Natural killer cell treated with Interleukin-12 subunit alpha and Interleukin-12 subunit beta and Interleukin-15 and Interleukin-18, amount 100 ng/mL, for 72 hours (primary cell): ENCODE measurements around the gene EFEMP1. TPM values are rescaled to one million over a fixed set of nuclear protein-coding genes. Genes with fewer than 3 reads are reported as not detected.

ENCODE experiments used
- ATAC-seq, 2 donors: fragments of 150-1000 bp; cut with Tn5 transposase in 1 of 2; sonication (Bioruptor Pico), chemical (Tn5 transposase) in 1 of 2; 2 replicates each; pipeline ENCODE4 v1.10.0; 2021
- DNase-seq: peaks from one replicate; pipeline ENCODE4 v3.0.0; 2022; ENCODE audit warnings: low spot score
- H3K27ac Mint-ChIP-seq, 2 donors: 1 replicate in 1 of 2; 2 replicates in 1 of 2; pipeline ENCODE4 v1.8.0; 2022; ENCODE audit warnings: mixed read lengths in 2 of 2, mild to moderate bottlenecking in 1 of 2, moderate library complexity in 1 of 2
- H3K27me3 Mint-ChIP-seq, 2 donors: 1 replicate in 1 of 2; 2 replicates in 1 of 2; pipeline ENCODE4 v1.8.0; 2022; ENCODE audit warnings: mixed read lengths in 2 of 2
- H3K36me3 Mint-ChIP-seq: one replicate; pipeline ENCODE4 v1.8.0; 2022; ENCODE audit warnings: mixed read lengths
- H3K4me1 Mint-ChIP-seq, 2 donors: 1 replicate in 1 of 2; 2 replicates in 1 of 2; pipeline ENCODE4 v1.8.0; 2022; ENCODE audit warnings: low read depth in 2 of 2, mixed read lengths in 2 of 2, mild to moderate bottlenecking in 1 of 2
- H3K4me3 Mint-ChIP-seq: one replicate; pipeline ENCODE4 v1.8.0; 2022; ENCODE audit warnings: mixed read lengths
- H3K9me3 Mint-ChIP-seq: 2 replicates; pipeline ENCODE4 v1.8.0; 2022; ENCODE audit warnings: mixed read lengths
- total RNA-seq, 2 donors: library from RNA; stranded (reverse); gene quantifications; one replicate each; pipeline ENCODE4 v1.2.3, GENCODE V29; 2022

Gene EFEMP1, protein sequence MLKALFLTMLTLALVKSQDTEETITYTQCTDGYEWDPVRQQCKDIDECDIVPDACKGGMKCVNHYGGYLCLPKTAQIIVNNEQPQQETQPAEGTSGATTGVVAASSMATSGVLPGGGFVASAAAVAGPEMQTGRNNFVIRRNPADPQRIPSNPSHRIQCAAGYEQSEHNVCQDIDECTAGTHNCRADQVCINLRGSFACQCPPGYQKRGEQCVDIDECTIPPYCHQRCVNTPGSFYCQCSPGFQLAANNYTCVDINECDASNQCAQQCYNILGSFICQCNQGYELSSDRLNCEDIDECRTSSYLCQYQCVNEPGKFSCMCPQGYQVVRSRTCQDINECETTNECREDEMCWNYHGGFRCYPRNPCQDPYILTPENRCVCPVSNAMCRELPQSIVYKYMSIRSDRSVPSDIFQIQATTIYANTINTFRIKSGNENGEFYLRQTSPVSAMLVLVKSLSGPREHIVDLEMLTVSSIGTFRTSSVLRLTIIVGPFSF
- total RNA-seq = not detected

DNA sequence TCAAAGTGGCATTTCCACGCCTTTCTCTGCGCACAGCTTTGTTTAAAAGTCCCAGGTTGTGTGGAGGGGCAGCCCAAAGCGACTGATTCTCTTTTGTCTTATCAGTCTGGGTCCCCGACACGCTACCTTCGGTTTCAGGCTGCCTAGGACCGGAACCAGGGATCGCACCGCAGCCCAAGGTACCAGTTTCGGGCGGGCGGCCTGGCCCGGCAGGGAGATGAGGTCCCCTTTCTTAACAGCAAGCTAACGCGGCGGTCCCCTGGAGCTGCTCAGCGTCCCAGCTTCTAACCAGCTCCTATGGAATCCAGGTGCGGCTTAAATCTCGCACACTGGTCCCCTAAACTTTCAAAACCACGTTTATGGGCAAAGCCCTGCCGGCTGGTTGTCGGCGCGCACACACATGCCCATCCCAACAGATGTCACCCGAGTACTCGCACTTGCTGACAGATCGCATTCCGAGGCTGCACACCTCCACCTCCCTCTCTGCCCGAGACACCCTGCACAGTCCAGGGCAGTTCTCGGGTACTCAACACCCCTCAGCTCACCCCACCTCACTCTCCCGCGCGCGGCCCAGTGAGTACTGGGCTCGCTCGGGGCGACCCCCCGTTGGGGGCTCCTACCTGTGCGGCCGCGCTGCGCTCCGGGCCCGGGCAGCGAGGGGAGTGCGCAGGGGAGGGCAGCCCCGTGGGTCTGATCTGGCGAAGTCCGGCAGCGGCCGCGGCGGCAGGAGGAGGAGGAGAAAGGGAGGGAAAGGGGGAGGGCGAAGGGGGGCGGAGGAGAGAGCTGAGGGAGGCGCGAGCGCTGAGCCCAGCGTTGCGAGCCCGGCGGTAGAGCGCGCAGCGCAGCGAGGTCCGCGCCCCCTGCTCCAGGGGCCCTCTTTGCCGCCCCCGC is at the start of gene EFEMP1:
EFEMP1 (minus strand) TSS at position 692 of the 891 bp plus-strand sequence. CDS start 1,342 bp downstream, outside the sequence.
- Mint-ChIP-seq H3K4me1 (peaks cover 0 to 2% of the 10 kb centered on the region in 2 donors), H3K36me3 (no peaks in the 10 kb centered on the region), H3K27ac (no peak within 1 kb of the TSS), H3K27me3 (peaks cover 13 to 22% of the 10 kb centered on the region in 2 donors), H3K9me3 (peaks cover 6% of the 10 kb centered on the region), H3K4me3 (no peak within 1 kb of the TSS)
- ATAC-seq (peak; percentile 9 to 45), DNase-seq (no peak)

DNA sequence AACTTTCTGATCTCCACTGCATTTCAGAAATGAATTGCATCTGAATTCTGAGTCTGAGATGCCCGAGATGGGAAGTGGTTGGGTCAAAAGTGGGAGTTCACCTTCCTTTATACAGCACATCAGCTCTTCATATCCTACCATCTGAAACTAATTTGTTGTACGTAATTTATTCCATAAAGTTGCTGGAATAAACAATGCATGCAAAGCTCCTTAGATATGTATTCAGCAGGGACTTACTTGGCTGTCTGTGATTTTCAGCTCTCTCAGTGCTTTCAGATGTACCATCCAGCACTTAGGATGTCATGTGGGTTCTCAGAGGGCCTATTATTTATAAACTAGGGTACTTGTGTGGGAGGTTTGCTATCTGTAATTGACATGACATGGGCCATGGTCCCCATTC is 46.9 kb upstream of the EFEMP1 start:
- no peaks in the 10 kb centered on the region for H3K27me3 Mint-ChIP-seq
- peaks cover 3% of the 10 kb centered on the region for H3K9me3 Mint-ChIP-seq
- H3K36me3 Mint-ChIP-seq = no peaks in the 10 kb centered on the region
- no peak overlapping the region for H3K4me3 Mint-ChIP-seq
- H3K27ac Mint-ChIP-seq = no peak overlapping the region
- DNase-seq (no peak), ATAC-seq (no peak)
- no peaks in the 10 kb centered on the region for H3K4me1 Mint-ChIP-seq

DNA sequence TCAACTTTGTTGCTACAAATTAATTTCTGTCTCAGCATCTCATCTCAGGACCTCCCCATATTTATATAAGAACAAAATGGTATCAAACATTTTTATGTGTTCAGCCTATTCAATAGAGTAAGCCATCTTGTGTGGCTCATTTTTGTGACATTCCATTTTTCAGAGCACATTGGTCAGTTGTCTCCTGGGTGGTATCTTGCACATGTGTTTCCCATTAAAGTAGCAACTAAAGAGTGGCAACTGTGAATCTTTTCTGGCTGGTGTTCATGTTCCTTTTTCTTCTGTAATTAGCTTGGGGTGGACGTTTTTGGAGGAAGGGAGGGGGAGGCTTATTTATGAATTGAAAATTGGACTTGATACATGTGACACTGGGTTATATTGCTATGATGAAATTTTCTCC is 45.4 kb upstream of the EFEMP1 start:
- no peak for DNase-seq
- H3K9me3 Mint-ChIP-seq = peaks cover 3% of the 10 kb centered on the region
- ATAC-seq = no peak
- no peak overlapping the region for H3K4me3 Mint-ChIP-seq
- H3K4me1 Mint-ChIP-seq = no peaks in the 10 kb centered on the region
- H3K27me3 Mint-ChIP-seq = no peaks in the 10 kb centered on the region
- H3K27ac Mint-ChIP-seq = no peak overlapping the region
- H3K36me3 Mint-ChIP-seq = no peaks in the 10 kb centered on the region

DNA sequence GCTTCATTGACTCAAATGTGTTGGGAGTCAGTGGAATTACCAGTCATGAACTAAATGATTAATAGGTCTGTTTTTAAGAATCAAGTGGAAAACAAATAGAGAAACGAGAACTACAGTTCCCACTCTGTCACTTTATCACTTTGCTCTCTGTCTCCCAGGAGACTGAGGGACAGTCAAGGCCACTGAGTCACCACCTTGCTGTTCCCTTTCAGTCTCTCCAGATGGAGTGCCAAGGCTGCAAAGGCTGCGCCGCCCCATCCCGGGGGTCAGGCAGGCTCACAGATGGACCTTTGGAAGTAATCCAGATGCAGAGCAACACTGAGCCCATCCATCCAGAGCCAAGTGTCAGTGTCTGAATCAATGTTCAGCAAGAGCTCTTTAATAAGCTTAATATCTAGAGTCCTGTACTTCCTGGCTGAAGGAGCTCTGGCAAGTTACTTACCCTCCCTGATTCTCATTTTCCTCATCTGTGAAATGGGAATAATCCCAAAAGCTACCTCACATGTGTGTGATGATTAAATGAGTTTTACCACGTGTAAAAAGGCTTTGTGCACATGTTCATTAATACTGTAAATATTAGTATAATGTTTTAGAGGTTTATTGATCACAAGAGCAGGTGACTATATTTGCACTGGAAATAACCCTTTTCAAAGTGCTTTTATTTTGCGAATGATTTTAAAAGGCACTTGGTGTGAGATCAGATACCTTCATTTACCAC is 43.0 kb upstream of the EFEMP1 start:
- H3K9me3 Mint-ChIP-seq = peaks cover 2% of the 10 kb centered on the region
- H3K4me3 Mint-ChIP-seq = no peak overlapping the region
- ATAC-seq (no peak), DNase-seq (no peak)
- no peaks in the 10 kb centered on the region for H3K36me3 Mint-ChIP-seq
- peaks cover 0 to 2% of the 10 kb centered on the region in 2 donors for H3K27me3 Mint-ChIP-seq
- no peak overlapping the region for H3K27ac Mint-ChIP-seq
- H3K4me1 Mint-ChIP-seq = no peaks in the 10 kb centered on the region

DNA sequence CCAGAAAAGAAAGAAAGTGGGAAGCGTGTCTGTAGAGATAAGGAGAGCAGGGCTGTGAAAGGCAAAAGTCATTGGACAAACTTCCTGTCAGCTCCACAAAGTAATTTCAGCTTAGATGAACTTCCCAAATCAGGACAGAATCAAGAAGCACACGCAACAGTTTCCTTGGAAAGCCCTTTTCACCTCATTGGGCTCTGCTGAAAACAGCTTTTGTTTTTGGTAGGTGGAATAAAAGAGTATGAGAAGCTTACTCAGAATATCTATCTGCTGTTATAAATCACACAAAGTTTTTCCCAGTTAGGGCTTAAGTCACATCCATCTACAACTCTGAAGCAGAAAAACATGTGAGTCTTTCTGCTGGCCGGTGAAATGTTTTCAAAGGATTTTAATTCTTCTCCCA is 42.4 kb upstream of the EFEMP1 start:
- no peak overlapping the region for H3K27ac Mint-ChIP-seq
- no peaks in the 10 kb centered on the region for H3K36me3 Mint-ChIP-seq
- no peaks in the 10 kb centered on the region for H3K9me3 Mint-ChIP-seq
- DNase-seq = no peak
- no peak overlapping the region for H3K4me3 Mint-ChIP-seq
- H3K4me1 Mint-ChIP-seq = no peaks in the 10 kb centered on the region
- H3K27me3 Mint-ChIP-seq = peaks cover 0 to 2% of the 10 kb centered on the region in 2 donors
- no peak for ATAC-seq

DNA sequence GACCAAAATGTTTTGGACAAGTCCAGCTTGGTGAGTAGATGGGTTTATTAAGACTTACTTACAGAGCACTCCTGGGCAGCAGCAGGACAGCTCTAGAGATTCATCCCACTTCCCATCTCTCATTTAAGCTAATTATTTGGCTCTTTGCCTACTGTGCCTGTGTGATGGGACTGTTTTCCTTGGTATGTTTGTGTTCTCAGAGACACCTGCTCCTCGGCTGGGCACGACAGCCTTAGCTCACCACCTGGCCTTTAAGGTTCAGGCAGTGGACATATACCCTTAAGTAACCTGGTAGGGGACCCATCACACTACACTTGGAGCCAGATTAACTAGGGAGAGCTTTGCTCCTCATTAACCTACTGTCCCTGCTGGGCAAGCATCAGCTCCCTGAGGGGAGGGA is 41.7 kb upstream of the EFEMP1 start:
- peaks cover 0 to 2% of the 10 kb centered on the region in 2 donors for H3K27me3 Mint-ChIP-seq
- H3K4me3 Mint-ChIP-seq = no peak overlapping the region
- ATAC-seq (no peak), DNase-seq (no peak)
- no peaks in the 10 kb centered on the region for H3K9me3 Mint-ChIP-seq
- no peak overlapping the region for H3K27ac Mint-ChIP-seq
- H3K4me1 Mint-ChIP-seq = no peaks in the 10 kb centered on the region
- no peaks in the 10 kb centered on the region for H3K36me3 Mint-ChIP-seq

DNA sequence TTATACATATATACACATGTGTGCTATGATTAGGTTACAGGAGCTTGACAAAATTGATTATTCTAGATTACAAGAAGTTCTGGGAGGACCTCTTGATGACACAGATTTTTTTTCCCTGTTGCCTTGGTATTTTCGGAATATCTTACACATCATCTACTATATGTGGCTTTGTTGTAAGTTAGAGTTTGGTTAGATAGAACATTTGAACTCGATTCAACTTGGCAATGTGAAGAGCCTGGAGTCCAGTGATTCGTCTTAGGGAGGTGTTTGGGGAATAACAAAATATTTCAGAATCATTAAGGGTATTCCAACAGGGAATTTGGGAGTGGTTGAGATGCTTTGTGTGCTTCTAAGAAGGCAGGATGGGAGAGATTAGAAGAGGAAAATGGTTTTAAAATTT is 39.3 kb upstream of the EFEMP1 start:
- no peak for ATAC-seq
- H3K36me3 Mint-ChIP-seq = no peaks in the 10 kb centered on the region
- DNase-seq = no peak
- no peak overlapping the region for H3K4me3 Mint-ChIP-seq
- peaks cover 0 to 2% of the 10 kb centered on the region in 2 donors for H3K27me3 Mint-ChIP-seq
- H3K27ac Mint-ChIP-seq = no peak overlapping the region
- no peaks in the 10 kb centered on the region for H3K4me1 Mint-ChIP-seq
- no peaks in the 10 kb centered on the region for H3K9me3 Mint-ChIP-seq

DNA sequence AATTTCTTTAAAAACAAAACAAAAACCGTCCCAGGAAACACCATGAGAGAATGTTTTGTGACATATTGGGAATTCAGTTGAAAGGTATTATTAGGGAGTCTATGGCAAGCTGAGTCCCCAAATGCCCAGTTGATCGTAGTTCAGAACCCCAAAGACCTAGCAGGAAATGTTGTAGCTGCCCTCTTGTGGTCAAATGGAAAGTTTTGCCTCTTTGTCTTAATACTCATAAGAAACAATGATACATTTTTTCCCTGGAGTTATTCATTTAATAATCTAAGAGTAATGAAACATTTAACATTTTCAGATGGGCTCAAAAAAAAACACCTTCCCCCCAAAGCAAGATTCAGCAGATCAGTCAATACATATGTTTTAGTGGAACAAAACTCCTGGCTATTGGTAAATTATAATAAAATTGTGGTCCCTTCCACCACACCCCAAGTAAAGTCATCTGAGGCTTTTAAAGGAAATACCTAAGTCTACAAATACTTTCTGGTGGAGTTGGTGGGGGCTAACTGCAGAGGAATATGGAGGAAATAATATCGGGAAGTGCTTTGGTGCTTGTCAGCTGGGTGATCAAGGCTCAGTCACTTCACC is 37.8 kb upstream of the EFEMP1 start:
- Mint-ChIP-seq H3K4me3 (no peak overlapping the region), H3K36me3 (no peaks in the 10 kb centered on the region), H3K4me1 (no peaks in the 10 kb centered on the region), H3K9me3 (no peaks in the 10 kb centered on the region), H3K27ac (no peak overlapping the region), H3K27me3 (peaks cover 0 to 2% of the 10 kb centered on the region in 2 donors)
- DNase-seq (no peak), ATAC-seq (no peak)

DNA sequence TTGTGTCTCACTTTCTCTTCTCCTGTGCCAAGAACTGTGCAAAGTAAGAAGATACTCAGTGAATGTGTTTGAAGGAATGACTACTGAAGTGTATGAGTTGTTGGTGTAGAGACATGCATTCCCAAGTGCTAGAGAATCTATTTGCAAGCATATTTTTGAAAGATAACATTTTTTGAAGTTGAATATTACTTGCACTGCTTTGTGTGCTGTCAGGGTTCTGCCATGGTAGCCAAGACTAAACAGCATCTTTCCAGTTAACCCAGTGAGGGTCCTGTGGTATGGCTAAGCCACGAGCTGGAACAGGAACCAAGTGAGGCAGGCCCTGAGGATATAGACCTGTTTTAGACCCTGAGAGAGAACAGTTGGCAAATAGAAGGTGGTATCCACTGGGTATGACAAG is 35.2 kb upstream of the EFEMP1 start:
- Mint-ChIP-seq H3K27me3 (peaks cover 0 to 2% of the 10 kb centered on the region in 2 donors), H3K27ac (no peak overlapping the region), H3K4me3 (no peak overlapping the region), H3K9me3 (no peaks in the 10 kb centered on the region), H3K36me3 (no peaks in the 10 kb centered on the region), H3K4me1 (no peaks in the 10 kb centered on the region)
- ATAC-seq (no peak), DNase-seq (no peak)

DNA sequence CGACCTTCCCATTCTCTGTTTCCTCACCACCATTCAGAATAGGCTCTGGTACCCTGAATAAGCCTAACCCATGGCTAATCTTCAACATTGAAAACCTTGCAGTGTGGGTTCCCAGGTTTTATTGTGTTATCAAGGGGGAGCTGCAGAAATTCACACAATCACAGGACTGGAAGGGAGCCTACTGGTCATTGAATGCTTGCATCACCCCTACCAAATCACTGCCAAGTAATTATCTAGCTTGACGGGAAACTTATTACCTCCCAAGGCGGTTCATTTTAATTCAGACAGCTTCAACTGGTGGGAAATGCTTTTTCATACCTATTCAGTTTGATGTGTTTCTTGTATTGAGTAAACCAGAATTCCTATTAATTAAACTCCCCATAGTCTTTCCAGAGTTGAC is 33.6 kb upstream of the EFEMP1 start:
- Mint-ChIP-seq H3K4me3 (no peak overlapping the region), H3K27me3 (no peaks in the 10 kb centered on the region), H3K27ac (no peak overlapping the region), H3K4me1 (no peaks in the 10 kb centered on the region), H3K36me3 (no peaks in the 10 kb centered on the region), H3K9me3 (no peaks in the 10 kb centered on the region)
- DNase-seq (no peak), ATAC-seq (no peak)

DNA sequence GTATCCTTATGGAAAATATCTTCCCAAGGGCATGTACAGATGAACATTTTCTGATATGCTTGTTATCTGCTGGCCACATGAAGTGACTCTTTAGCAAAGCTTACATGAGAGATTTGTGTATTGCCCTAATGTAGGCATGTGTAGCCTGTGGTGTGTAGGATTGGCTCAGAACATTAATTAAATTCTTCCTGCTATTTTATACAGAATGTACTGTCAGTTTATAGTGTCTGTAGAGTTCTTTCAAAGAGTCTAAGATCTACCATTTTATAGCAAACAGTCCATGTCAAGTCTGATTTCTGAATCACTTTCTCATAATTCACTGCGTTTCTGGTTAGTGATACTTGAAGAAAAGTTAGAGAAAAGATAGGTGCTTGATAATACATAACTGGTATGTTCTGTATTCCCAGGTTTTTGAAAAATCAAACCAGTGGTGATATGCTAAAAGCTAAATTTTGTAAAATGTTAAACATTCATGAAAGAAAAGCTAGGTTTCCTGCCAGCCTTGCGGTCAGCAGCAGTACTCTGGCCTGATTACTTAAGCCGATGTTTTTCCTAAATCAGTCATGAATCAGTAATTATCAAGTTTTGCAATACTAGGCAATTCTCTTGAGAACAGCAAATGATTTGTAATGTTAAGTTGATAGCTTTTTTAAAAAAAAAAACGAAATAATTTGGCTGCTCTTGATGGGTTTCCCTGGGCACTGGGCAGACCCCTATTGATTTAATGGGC is 30.9 kb upstream of the EFEMP1 start:
- no peaks in the 10 kb centered on the region for H3K27me3 Mint-ChIP-seq
- H3K4me1 Mint-ChIP-seq = no peaks in the 10 kb centered on the region
- ATAC-seq (no peak), DNase-seq (no peak)
- H3K9me3 Mint-ChIP-seq = peaks cover 4% of the 10 kb centered on the region
- no peak overlapping the region for H3K4me3 Mint-ChIP-seq
- no peak overlapping the region for H3K27ac Mint-ChIP-seq
- no peaks in the 10 kb centered on the region for H3K36me3 Mint-ChIP-seq

DNA sequence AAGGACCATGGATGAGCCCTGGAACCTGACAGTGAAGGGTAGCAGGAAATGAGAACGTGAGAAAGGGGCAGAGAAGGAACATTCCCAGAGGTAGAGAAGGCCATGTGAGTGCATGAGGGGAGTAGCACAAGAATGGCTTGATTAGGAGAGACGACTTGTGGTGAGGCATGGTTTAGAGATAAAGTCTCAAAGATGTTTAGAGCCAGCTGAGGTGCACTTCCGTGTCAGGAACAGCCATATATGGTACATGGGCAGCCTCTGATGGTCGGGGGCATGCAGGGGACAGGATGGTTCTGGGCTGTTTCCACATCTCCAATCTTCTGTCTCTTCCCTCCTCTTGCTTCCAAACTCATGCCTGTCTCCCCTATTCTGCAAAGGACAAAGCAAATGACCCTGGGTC is 28.8 kb upstream of the EFEMP1 start:
- Mint-ChIP-seq H3K36me3 (no peaks in the 10 kb centered on the region), H3K4me3 (no peak overlapping the region), H3K27me3 (no peaks in the 10 kb centered on the region), H3K4me1 (no peaks in the 10 kb centered on the region), H3K27ac (no peak overlapping the region), H3K9me3 (peaks cover 4% of the 10 kb centered on the region)
- ATAC-seq (no peak), DNase-seq (no peak)

DNA sequence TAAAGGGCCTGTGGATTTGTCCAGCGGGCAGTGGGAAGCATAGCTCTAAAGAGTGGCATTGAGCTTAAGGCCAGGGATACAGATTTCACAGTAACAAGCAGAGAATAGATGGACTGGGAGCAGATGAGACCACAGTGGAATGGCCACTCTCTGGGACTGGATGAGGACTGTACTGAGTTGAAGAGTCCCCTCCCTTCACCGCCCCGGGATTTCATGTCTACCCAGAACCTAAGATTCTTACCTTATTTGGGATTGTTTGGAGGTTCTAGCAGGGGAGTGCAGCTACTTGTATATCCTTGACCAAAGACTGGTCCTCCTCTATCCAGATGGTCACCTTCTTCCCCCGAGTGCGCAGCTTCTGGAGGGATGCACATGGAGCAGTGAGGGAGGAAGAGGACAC is 28.0 kb upstream of the EFEMP1 start:
- Mint-ChIP-seq H3K36me3 (no peaks in the 10 kb centered on the region), H3K27ac (no peak overlapping the region), H3K27me3 (no peaks in the 10 kb centered on the region), H3K4me1 (no peaks in the 10 kb centered on the region), H3K9me3 (peaks cover 4% of the 10 kb centered on the region), H3K4me3 (no peak overlapping the region)
- no peak for DNase-seq
- ATAC-seq = no peak
